Skin epidermis (tissue), 12 donors: Measurements from ENCODE around the gene PPP1R16B.
"Not testable (repeated sequence)": the region's sequence is repeated elsewhere in the genome, so short reads cannot be mapped to it uniquely, and the experiment has no call there.

ENCODE experiments used
- H3K27ac ChIP-seq, 21 experiments: fragments of 200-600 bp; sonication (generic) in 11 of 21; one replicate each; pipeline ENCODE4 v1.5.0; 2020; ENCODE audit warnings: mild to moderate bottlenecking in 3 of 21, inconsistent platforms in 2 of 21, moderate library complexity in 2 of 21
- H3K4me3 ChIP-seq, 7 experiments: fragments of 200-600 bp; sonication (generic) in 2 of 7; one replicate each; pipeline ENCODE4 v1.5.0; 2020; ENCODE audit warnings: inconsistent platforms in 2 of 7, mild to moderate bottlenecking in 2 of 7, moderate library complexity in 1 of 7

PPP1R16B gene

DNA sequence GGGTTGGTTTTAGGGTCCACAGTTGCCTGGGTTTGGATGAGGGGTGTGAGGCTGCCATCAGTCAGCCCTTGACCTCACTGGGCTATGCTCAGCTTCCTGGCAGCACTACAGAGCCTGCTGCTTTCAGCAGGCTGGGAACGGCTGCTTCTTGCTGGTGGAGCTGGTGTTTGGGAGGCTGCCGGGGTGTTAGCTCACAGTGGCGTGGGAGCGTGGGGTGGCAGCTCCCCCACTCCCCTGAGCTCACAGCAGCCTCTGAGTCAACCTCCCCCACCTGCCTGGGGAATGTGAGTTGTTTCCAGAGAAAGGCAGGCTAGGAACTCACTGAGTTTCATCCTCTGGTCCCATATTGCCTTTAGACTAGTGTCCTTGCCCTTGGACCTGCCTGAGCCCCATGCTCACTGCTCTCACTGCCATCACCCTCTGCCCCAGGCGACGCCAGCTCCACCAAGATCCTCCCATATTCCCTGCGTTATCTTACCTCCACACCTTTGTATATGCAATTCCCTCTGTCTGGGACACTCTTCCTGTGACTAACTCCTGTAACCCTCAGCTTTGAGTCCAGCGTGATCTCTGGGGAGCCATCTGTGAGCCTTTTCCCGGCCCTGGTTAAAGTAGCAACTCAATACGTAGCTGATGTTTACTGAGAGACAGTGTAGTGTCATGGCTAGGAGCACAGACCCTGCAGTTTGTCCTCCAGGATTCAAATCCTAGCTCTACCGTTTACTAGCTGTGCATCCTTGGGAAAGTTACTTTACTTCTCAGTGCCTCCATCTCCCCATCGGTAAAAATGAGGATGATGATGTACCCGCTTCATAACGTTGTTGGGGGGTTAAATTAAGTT is 34.8 kb downstream of the PPP1R16B start:
- H3K27ac ChIP-seq, result peak overlapping the region in 10 of 21 experiments; percentile 0 to 79 (median 51)
- no peak overlapping the region for H3K4me3 ChIP-seq

GRCh38 chr20:38840894-38841470 is 35.5 kb downstream of the PPP1R16B start:
- Histone ChIP-seq H3K27ac (peak overlapping the region in 7 of 21 experiments; percentile 32 to 79 (median 64)), H3K4me3 (no peak overlapping the region)

DNA sequence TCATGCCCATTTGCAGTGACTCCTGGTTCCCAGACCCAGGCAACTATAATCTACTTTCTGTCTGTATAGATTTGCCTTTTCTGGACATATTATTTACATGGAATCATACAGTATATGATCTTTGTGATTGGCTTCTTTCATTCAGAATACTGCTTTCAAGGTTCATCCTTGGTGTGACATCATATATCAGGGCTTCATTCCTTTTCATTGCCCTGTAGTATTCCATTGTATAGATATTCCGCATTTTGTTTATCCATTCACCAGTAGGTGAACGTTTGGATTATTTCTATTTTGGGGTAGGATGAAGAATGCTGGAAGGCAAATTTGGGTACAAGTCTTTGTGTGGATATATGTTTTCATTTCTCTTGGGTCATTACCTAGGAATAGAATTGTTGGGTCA is 36.1 kb downstream of the PPP1R16B start:
- Histone ChIP-seq H3K4me3 (no peak overlapping the region), H3K27ac (peak overlapping the region in 7 of 21 experiments; percentile 30 to 79 (median 64))

- Histone ChIP-seq H3K27ac (peak overlapping the region in 8 of 21 experiments; percentile 30 to 79 (median 58)), H3K4me3 (no peak overlapping the region)
These were observed 36.5 kb downstream of the PPP1R16B start for GRCh38 chr20:38842026-38842425.

DNA sequence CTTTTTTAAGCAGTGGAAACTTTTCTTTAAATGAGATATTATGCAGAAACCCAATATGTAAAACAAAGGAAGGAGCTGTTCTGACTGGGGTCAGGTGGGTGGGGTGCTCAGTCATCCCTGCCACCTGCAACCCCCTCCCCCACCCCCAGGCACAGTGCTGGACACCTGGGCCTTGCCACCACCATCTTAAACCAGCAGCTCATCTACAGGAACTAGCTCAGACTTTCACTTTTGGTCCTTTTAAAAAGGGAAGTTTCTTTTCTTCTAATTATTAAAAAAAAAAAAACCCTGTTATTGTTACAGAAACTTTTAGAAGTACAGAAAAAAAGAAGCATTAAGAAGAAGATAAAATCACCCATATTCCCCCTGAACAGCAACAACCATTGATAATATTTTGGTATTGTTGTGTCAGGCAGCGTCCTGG is 37.1 kb downstream of the PPP1R16B start:
- Histone ChIP-seq H3K27ac (peak overlapping the region in 9 of 21 experiments; percentile 26 to 79 (median 51)), H3K4me3 (no peak overlapping the region)

DNA sequence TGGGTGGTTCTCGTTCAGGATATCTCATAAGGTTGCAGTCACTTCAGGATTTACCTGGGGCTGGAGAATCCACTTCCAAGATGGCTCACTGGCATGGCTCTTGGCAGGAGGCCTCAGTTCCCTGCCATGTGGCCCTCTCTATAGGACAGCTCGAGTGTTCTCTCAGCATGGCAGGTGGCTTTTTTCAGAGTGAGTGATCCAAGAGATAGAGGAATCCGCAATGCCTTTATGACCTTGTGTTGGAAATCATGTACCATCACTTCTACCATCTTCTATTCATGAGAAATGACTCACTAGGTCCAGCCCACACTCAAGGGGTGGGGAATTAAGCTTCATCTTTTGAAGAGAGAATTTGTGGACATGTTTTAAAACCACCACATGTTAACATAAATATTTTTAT is 37.8 kb downstream of the PPP1R16B start:
- H3K4me3 ChIP-seq, result no peak overlapping the region
- peak overlapping the region in 8 of 21 experiments; percentile 10 to 79 (median 48) for H3K27ac ChIP-seq

- no peak overlapping the region for H3K4me3 ChIP-seq
- H3K27ac ChIP-seq, result peak overlapping the region in 2 of 21 experiments; percentile 40 to 44
These were observed 39.5 kb downstream of the PPP1R16B start for GRCh38 chr20:38844963-38845362.

DNA sequence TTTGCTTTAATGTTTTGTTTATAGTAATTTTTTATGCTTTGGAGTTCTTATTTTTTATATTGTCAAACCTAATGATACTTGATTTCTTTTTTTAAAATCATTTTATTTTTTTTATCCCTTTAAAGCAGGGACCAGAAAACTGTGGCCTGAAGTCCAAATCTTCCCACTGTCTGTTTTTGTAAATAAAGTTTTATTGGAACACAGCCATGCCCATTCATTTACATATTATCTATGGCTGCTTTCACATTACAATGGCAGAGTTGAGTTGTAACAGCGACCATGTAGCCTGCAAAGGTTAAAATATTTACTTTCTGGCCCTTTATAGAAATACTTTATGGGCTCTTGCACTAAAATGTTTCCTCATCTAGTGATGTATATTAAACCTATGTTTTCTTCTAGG is 42.3 kb downstream of the PPP1R16B start:
- no peak overlapping the region for H3K4me3 ChIP-seq
- no peak overlapping the region for H3K27ac ChIP-seq

- Histone ChIP-seq H3K4me3 (no peak overlapping the region), H3K27ac (no peak overlapping the region)
These were observed 48.3 kb downstream of the PPP1R16B start for GRCh38 chr20:38853759-38854158.

- Histone ChIP-seq H3K27ac (no peak overlapping the region), H3K4me3 (no peak overlapping the region)
These were observed 49.2 kb downstream of the PPP1R16B start for GRCh38 chr20:38854654-38855066.

DNA sequence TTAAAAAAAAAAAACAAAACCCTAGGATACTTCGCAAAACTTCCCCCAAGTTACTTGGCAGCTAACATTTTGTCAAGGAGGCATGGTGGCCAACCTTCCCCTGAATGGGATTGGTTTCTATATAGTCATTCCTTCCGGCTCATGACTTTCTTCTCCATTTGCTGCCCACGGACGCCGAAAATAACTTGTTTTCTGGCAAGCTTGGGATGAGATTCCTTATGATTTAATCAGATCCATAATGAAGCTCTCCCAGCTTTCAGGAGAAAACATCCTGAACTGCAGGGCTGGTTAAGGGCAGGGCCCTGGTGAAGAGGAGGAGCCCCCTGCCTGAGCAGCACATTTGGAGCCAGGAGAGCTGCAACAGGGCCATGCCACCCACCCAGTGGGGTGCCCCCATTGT is 49.9 kb downstream of the PPP1R16B start:
- H3K27ac ChIP-seq, result no peak overlapping the region
- no peak overlapping the region for H3K4me3 ChIP-seq

DNA sequence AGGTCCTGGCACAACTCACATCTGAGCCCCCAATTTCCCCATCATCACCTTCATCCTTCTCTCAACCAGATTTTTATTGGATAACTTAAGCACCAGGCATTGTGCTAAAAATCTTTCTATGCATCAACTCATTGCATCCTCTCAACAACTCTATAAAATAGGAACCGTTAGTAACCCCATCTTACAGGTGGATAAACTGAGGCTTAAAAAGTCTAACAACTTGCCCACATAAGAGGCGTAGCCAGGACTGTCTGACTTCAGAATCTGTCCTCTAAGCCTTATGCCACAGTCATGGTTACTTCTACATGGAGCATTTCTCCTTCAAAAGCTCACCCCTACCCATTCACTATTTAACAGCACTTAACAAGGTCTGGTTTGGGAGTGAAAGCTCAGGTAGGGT is 51.1 kb downstream of the PPP1R16B start:
- no peak overlapping the region for H3K4me3 ChIP-seq
- no peak overlapping the region for H3K27ac ChIP-seq

GRCh38 chr20:38857703-38858102 is 52.2 kb downstream of the PPP1R16B start:
- Histone ChIP-seq H3K27ac (no peak overlapping the region), H3K4me3 (no peak overlapping the region)

DNA sequence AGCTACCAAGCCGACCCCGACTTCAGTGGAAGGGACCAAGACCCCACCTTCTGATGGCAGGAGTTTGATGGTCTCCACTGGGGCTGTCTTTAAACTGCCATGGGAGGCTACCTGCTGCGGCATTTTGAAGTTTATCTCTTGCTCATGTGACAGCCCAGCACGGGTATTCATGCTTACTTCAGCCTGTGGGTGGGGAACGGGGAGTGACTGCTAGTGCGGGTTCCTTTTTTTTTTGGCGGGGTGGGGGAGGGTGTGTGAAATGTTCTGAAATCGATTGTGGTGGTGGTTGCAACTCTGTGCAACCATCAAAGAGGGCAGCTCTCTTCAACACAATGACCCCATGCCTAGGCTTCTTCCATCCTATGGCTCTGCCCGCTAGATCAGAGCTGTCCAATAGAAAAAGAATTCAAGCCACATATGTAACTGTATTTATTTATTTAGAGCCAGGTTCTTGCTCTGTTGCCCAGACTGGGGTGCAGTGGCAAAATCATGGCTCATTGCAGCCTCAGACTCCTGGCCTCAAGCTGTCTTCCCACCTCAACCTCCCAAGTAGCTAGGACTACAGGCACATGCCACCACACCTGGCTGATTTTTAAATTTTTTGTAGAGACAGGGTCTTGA is 53.7 kb downstream of the PPP1R16B start:
- Histone ChIP-seq H3K4me3 (no peak overlapping the region), H3K27ac (peak overlapping the region in 3 of 21 experiments; percentile 1 to 55 (median 6))

- H3K27ac ChIP-seq, result peak overlapping the region in 1 of 21 experiments; percentile 1
These were observed 54.4 kb downstream of the PPP1R16B start for GRCh38 chr20:38859857-38860256.

GRCh38 chr20:38861071-38861401 is 55.5 kb downstream of the PPP1R16B start:
- H3K4me3 ChIP-seq, result no peak overlapping the region
- H3K27ac ChIP-seq, result no peak overlapping the region

More at GRCh38 chr20:38859857-38860256, 54.4 kb downstream of the PPP1R16B start:
- H3K4me3 ChIP-seq, result not testable (repeated sequence)

DNA sequence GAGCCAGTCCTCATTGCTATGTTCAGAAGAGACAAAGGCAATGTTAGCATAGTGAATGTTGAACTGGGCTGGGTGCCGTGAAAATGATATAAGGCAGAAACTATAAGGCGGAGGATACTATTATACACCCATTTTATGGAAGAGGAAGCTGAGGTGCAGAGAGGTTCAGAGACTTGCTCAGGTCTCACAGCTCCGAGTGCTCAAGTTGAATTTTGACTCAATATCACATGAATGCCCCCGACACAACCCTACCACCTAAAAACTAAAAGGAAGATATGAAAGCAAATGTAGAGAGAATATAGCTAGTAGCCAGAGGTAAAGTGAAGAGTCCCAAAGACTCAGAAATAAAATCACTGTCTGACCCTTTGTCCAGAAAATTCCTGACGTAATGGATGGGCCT is 56.7 kb downstream of the PPP1R16B start:
- peak overlapping the region in 3 of 21 experiments; percentile 29 to 71 (median 70) for H3K27ac ChIP-seq
- no peak overlapping the region for H3K4me3 ChIP-seq

DNA sequence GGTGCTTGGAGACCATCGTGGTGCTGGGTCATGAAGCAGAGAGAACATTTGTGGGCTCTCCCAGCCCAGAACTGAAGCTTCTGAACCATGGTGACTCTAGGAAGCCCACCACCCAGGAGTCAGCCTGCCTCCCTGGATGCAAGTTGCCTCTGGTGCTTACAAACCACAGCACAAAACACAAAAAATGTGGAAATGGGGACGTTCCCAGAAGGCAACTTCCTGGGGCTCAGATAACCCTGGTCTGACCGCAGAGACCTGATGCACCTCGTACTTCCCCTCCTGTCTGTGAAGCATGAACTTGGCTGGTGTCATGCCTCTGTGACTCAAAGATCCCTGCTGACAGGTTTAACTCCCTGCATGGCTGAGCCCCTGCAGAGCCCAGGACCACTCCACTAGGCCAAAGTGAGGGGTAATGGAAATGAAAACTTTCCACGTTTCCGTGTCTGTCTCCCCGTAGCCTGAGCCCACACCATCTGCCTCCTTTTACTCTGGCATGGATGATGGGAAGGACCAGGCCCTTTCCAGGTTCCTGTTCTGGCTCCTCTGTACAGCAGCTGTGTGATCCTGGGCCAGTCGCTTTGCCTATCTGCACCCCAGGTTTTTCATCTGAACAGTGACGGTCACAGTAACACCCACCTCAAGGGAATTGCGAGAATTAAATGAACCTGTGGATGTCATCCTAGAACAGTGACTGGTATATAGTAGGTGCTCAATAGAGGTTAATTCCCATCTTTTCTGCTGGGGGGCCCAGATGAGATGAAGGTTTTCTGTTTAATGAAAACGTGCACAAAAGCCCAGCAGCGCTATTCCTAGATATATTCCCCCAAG is 57.7 kb downstream of the PPP1R16B start:
- H3K27ac ChIP-seq, result peak overlapping the region in 7 of 21 experiments; percentile 4 to 71 (median 29)
- H3K4me3 ChIP-seq, result no peak overlapping the region

GRCh38 chr20:38864662-38865061 is 59.2 kb downstream of the PPP1R16B start:
- H3K4me3 ChIP-seq, result no peak overlapping the region
- no peak overlapping the region for H3K27ac ChIP-seq
